Activated T-cell treated with anti-CD3 and anti-CD28 coated beads for 24 hours (primary cell): ENCODE results near the gene PHACTR4.
"Not testable (repeated sequence)": the region's sequence is repeated elsewhere in the genome, so short reads cannot be mapped to it uniquely, and the experiment has no call there.

Experiments used
- DNase-seq: peaks from one replicate; pipeline ENCODE4 v3.0.0-alpha.2; 2020; ENCODE audit warnings: low read depth

Gene PHACTR4

DNA sequence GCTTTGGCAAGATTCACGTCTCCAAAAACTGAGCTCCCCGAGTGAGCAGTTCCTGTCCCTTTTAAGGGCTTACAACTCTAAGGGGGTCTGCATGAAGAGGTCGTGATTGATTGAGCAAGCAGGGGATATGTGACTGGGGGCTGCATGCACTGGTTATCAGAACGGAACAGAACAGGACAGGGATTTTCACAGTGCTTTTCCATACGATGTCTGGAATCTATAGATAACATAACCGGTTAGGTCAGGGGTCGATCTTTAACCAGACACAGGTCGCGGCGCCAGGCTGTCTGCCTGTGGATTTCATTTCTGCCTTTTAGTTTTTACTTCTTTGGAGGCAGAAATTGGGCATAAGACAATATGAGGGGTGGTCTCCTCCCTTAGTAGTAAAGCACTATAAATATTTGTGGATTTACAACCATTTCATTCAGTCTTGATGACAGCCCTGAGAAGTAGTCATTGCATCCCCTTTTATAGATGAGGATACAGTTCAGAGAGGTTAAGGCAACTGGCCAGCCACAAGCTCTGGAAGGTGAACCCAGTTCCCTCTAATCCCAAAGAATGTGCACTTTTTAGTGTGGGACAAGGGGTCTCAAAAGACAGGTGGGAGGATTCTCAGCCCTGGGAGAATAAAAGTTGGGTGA, 155.6 kb downstream of the PHACTR4 start:
- not testable (repeated sequence) for DNase-seq

DNA sequence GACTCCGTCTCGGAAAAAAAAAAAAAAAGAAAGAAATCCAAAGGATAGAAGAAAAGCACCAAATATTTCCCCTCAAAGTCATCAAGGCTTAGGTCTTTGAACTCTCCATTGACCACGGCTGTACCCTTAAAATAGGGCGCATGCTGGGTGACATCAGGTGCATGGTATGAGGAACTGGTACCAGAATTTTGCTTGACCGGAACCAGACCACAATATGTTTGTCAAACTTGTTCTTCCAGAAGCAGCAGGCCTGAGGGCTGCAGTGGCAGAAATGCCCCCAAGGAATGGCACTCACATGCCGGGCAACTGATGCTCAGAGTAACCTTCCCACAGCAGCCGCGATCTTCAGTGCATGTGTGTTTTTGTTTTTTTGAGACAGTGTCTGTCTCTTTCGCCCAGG, 157.3 kb downstream of the PHACTR4 start:
- no peak for DNase-seq

DNA sequence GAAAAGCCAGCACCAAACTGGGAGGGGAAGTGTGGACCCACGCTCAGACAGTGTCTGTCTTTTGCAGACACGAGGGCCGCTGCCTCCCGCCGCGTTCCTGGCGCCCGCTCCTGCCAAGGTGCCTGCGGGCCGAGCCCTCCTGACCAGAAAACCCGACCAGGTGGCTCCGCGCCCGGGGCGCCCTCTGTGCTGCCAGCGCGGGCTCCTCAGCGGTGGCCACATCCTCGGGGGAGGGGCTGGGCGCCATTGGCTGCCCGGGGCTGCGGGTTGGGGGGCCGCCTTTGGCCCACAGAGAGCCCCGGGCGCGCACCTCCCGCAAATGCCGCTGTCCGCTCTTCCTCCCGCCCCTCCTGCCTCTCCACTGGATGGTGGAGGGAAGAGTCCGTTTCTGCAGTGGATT, 160.9 kb downstream of the PHACTR4 start:
- no peak for DNase-seq

DNA sequence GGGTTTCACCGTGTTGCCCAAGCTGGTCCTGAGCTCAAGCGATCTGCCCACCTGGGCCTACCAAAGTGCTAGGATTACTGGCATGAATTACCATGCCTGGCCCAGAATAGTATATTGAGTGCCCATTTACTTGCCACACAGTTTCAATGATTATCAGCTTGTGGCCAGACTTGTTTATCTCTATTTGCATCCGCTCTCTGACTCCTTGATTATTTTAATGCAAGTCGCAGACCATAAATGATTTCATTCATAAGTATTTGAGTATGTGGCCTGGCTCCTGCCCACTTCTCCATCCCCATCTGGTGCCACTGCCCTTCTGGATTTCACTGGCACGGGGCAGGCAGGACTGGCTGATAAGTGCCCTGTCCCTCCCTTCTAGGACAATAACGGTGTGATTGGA, 165.1 kb downstream of the PHACTR4 start:
- DNase-seq: no peak

DNA sequence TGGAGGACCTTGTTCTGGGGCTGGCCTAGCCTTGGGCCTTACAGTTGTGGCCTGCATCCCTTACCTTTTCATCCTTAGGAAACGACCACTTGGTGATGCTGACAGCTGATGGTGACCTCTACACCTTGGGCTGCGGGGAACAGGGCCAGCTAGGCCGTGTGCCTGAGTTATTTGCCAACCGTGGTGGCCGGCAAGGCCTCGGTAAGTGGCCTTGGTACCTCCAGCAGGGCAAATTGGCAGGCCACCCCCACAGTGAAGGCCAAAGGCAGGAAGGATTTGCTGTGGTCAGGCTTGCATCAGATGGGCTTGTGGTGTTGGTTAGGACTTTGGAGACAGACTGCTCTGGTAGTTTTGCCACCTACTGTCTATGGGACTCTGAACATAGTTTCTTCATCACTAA, 165.6 kb downstream of the PHACTR4 start:
- DNase-seq: no peak

DNA sequence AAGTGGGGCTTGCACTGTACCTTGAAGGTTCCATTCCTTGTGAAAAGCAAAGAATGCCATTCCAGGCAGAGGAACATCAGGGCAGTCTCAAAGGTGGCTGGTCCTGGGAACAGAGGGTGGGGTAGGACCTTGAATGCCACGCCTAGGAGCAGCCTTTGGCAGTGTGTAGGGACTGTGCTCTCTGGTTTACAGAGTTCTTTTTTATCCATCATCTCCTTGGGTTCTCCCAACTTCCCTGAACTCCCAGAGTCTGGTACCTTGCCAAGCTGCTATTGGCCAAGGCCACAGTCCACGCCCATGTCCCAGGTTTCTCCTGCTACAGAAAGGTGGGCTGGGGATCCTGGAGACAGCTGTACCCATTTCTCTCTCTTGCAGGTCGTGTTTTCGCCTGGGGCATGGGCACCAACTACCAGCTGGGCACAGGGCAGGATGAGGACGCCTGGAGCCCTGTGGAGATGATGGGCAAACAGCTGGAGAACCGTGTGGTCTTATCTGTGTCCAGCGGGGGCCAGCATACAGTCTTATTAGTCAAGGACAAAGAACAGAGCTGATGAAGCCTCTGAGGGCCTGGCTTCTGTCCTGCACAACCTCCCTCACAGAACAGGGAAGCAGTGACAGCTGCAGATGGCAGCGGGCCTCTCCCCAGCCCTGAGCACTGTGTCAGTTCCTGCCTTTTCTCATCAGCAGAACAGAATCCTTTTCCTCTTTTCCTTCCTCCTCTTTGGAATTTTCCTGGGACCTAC, 168.1 kb downstream of the PHACTR4 start:
- DNase-seq: no peak

DNA sequence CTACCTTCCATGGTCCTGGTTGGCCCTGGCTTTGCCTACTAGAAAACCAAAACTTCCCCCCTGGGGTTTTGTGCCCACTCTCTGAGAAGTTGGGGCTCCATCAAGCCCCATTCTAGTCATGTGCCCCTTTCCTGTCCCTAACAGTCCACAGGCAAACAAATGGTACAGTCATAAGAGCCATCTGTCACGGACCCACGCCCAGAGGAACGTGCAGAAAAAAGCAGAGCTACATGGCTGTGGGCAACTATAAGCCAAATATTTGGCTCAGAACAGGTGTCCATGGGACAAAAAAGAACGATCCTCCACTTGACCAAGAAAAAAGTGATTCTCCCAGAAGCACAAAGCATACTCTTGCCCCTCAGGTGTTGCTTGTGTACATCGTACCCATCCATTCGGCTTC, 168.7 kb downstream of the PHACTR4 start:
- DNase-seq: no peak

DNA sequence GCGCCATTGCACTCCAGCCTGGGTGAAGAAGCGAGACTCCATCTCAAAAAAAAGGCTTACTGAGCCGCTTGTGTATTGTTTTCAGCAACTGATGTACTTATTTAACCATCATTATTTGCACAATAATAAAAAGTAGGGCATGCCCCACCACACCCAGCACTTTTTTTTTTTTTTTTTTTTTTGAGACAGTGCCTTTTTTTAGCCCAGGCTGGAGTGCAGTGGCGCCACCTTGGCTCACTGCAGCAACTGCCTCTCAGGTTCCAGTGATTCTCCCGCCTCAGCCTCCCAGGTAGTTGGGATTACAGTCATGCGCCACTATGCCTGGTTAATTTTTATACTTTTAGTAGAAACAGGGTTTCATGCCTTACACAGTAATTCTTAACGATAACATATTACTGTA, 171.1 kb downstream of the PHACTR4 start:
- DNase-seq: no peak

DNA sequence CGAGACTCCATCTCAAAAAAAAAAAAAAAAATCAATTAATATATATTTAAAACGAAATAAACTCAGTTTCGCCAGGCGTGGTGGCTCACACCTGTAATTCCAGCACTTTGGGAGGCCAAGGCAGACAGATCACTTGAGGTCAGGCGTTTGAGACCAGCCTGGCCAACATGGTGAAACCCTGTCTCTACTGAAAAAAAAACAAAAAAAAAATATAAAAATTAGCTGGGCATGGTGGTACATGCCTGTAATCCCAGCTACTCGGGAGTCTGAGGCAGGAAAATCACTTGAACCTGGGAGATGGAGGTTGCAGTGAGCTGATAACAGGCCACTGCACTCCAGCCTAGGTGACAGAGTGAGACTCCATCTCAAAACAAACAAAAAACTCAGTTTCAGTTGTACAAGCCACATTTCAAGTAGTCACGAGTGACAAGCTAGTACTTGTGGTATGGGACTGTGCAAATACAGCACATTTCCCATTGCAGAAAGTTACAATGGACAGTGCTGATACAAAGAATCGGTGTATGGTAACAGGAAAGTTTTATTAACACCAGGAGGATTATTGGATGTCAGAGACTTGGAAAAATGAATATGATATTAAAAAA, 172.0 kb downstream of the PHACTR4 start:
- not testable (repeated sequence) for DNase-seq

DNA sequence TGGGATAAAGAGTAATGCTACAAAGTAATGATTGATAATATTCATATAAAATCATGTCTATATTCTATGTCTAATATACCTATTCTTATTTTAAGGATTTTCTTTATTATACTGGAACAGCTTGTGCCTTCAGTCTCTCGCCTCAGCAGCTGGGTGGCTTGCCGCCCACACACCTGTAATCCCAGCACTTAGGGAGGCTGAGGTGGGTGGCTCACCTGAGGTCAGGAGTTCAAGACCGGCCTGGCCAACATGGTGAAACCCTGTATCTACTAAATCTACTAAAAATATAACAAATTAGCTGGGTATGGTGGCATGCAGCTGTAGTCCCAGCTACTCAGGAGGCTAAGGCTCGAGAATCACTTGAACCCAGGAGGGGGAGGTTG, 175.7 kb downstream of the PHACTR4 start:
- DNase-seq: no peak

DNA sequence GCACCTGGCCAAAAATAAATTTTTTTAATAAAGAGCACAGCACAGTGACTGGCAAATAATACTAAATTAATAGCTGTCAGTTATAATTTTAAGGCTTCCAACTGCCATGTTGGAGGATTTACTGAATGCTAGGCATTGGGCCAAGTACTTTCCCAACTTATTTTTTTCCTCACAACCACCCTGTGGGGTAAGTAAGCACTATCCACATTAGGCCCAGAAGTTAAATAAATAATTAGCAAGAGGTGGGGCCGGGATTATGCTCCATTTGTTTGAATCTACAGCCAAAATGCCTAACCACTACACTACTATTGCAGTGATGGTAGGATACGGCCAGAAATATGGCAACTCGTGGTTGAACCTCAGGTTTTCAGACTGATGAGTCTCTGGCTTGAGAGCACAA, 178.8 kb downstream of the PHACTR4 start:
- no peak for DNase-seq
